H9 (cell line): ENCODE data around the gene UBL4A. TPM values are rescaled to one million over a fixed set of nuclear protein-coding genes. Genes with fewer than 3 reads are reported as not detected.
A peak's percentile ranks its signal among the peaks of the same experiment; 100 is the strongest.

Experiments used
- DNase-seq: peaks from one replicate; pipeline ENCODE4 v3.0.0-alpha.2; 2017
- H2AFZ ChIP-seq: one replicate; pipeline ENCODE4 v1.6.1; 2013; ENCODE audit warnings: mild to moderate bottlenecking, low read length, control low read depth, moderate library complexity
- H2AK5ac ChIP-seq: 2 replicates; pipeline ENCODE4 v1.6.1; 2013; ENCODE audit warnings: low read length, control low read depth, mixed read lengths; ENCODE audit not compliant: insufficient read length
- H2BK120ac ChIP-seq: one replicate; pipeline ENCODE4 v1.6.1; 2013; ENCODE audit warnings: low read depth, mild to moderate bottlenecking, low read length, control low read depth, inconsistent platforms; ENCODE audit not compliant: poor library complexity, severe bottlenecking
- H2BK12ac ChIP-seq: 2 replicates; pipeline ENCODE4 v1.6.1; 2013; ENCODE audit warnings: low read length, control low read depth, mixed read lengths, low read depth; ENCODE audit not compliant: insufficient read length
- H2BK15ac ChIP-seq: 2 replicates; pipeline ENCODE4 v1.6.1; 2013; ENCODE audit warnings: low read depth, low read length, control low read depth
- H2BK20ac ChIP-seq: one replicate; pipeline ENCODE4 v1.6.1; 2013; ENCODE audit warnings: low read depth, mild to moderate bottlenecking, low read length, control low read depth, inconsistent platforms; ENCODE audit not compliant: poor library complexity, severe bottlenecking
- H2BK5ac ChIP-seq: 2 replicates; pipeline ENCODE4 v1.6.1; 2013; ENCODE audit warnings: low read length, control low read depth, mixed read lengths; ENCODE audit not compliant: insufficient read length
- H3K14ac ChIP-seq: 2 replicates; pipeline ENCODE4 v1.6.1; 2013; ENCODE audit warnings: low read length, control low read depth; ENCODE audit not compliant: insufficient read depth
- H3K18ac ChIP-seq: 2 replicates; pipeline ENCODE4 v1.6.1; 2013; ENCODE audit warnings: low read depth, mild to moderate bottlenecking, mixed read lengths, low read length, control low read depth; ENCODE audit not compliant: insufficient read length
- H3K23ac ChIP-seq: 2 replicates; pipeline ENCODE4 v1.6.1; 2013; ENCODE audit warnings: low read length, control low read depth, mixed read lengths, low read depth; ENCODE audit not compliant: insufficient read length
- H3K23me2 ChIP-seq: 2 replicates; pipeline ENCODE4 v1.6.1; 2013; ENCODE audit warnings: low read depth, mild to moderate bottlenecking, mixed read lengths, low read length, control low read depth; ENCODE audit not compliant: insufficient read length, poor library complexity, severe bottlenecking
- H3K27ac ChIP-seq: 2 replicates; pipeline ENCODE4 v1.5.1; 2013; ENCODE audit warnings: low read length, control low read depth, mixed read lengths, low read depth; ENCODE audit not compliant: insufficient read length
- H3K27me3 ChIP-seq: 2 replicates; pipeline ENCODE4 v1.6.1; 2013; ENCODE audit warnings: low read length, control low read depth, inconsistent platforms; ENCODE audit not compliant: insufficient read depth
- H3K4ac ChIP-seq: 2 replicates; pipeline ENCODE4 v1.6.1; 2013; ENCODE audit warnings: low read depth, mild to moderate bottlenecking, control low read depth, inconsistent platforms, low read length, moderate library complexity
- H3K4me1 ChIP-seq: 2 replicates; pipeline ENCODE4 v1.6.1; 2013; ENCODE audit warnings: low read length, control low read depth, inconsistent platforms; ENCODE audit not compliant: insufficient read depth
- H3K4me2 ChIP-seq: 2 replicates; pipeline ENCODE4 v1.6.1; 2013; ENCODE audit warnings: low read length, control low read depth, mixed read lengths; ENCODE audit not compliant: insufficient read length, insufficient read depth
- H3K56ac ChIP-seq: 2 replicates; pipeline ENCODE4 v1.6.1; 2013; ENCODE audit warnings: low read depth, mild to moderate bottlenecking, mixed read lengths, low read length, control low read depth; ENCODE audit not compliant: insufficient read length
- H3K79me1 ChIP-seq: 2 replicates; pipeline ENCODE4 v1.6.1; 2013; ENCODE audit warnings: low read depth, mild to moderate bottlenecking, moderate library complexity, low read length, control low read depth, inconsistent platforms; ENCODE audit not compliant: insufficient read depth, poor library complexity, severe bottlenecking
- H3K79me2 ChIP-seq: 2 replicates; pipeline ENCODE4 v1.6.1; 2013; ENCODE audit warnings: low read length, control low read depth, inconsistent platforms; ENCODE audit not compliant: insufficient read depth
- H3K9ac ChIP-seq: 2 replicates; pipeline ENCODE4 v1.6.1; 2013; ENCODE audit warnings: low read length, control low read depth, mixed read lengths; ENCODE audit not compliant: insufficient read length; ENCODE audit errors: extremely low read depth
- H3K9me3 ChIP-seq: one replicate; pipeline ENCODE4 v1.6.1; 2013; ENCODE audit warnings: low read depth, low read length, inconsistent platforms; ENCODE audit not compliant: control insufficient read depth
- H3T11ph ChIP-seq: one replicate; pipeline ENCODE4 v1.6.1; 2013; ENCODE audit warnings: mild to moderate bottlenecking, low read length, control low read depth, inconsistent platforms
- H4K20me1 ChIP-seq: one replicate; pipeline ENCODE4 v1.6.1; 2013; ENCODE audit not compliant: control insufficient read depth, insufficient read length, insufficient read depth
- H4K5ac ChIP-seq: 2 replicates; pipeline ENCODE4 v1.6.1; 2013; ENCODE audit warnings: low read depth, mild to moderate bottlenecking, mixed read lengths, low read length, control low read depth; ENCODE audit not compliant: insufficient read length
- H4K8ac ChIP-seq: replicated peaks from 2 replicates; pipeline ENCODE4 v1.6.1; 2013; ENCODE audit warnings: low read length, control low read depth, mixed read lengths, low read depth; ENCODE audit not compliant: insufficient read length
- H4K91ac ChIP-seq: 2 replicates; pipeline ENCODE4 v1.6.1; 2013; ENCODE audit warnings: low read depth, mild to moderate bottlenecking, moderate library complexity, mixed read lengths, low read length, control low read depth; ENCODE audit not compliant: insufficient read length
- H3K27ac Mint-ChIP-seq, 3 experiments: 2 replicates in 2 of 3; 3 replicates in 1 of 3; pipeline ENCODE4 v1.8.0; 2020 to 2021; ENCODE audit warnings: mixed read lengths in 3 of 3, mild to moderate bottlenecking in 1 of 3, moderate library complexity in 1 of 3
- H3K27me3 Mint-ChIP-seq: 2 replicates; pipeline ENCODE4 v1.8.0; 2021; ENCODE audit warnings: low read depth, mild to moderate bottlenecking, moderate library complexity, mixed read lengths
- H3K36me3 Mint-ChIP-seq, 3 experiments: 2 replicates in 2 of 3; 3 replicates in 1 of 3; pipeline ENCODE4 v1.8.0; 2020 to 2021; ENCODE audit warnings: low read depth in 3 of 3, mixed read lengths in 3 of 3; ENCODE audit not compliant: insufficient read depth in 1 of 3
- H3K4me1 Mint-ChIP-seq, 2 experiments: 2 replicates each; pipeline ENCODE4 v1.8.0; 2020; ENCODE audit warnings: mixed read lengths in 2 of 2
- H3K4me3 Mint-ChIP-seq, 2 experiments: 2 replicates in 1 of 2; 3 replicates in 1 of 2; pipeline ENCODE4 v1.8.0; 2020 to 2021; ENCODE audit warnings: mild to moderate bottlenecking in 2 of 2, mixed read lengths in 2 of 2, moderate library complexity in 1 of 2
- H3K9me3 Mint-ChIP-seq, 2 experiments: 2 replicates in 1 of 2; 3 replicates in 1 of 2; pipeline ENCODE4 v1.8.0; 2020; ENCODE audit warnings: mild to moderate bottlenecking in 2 of 2, mixed read lengths in 2 of 2, moderate library complexity in 1 of 2
- CTCF ChIP-seq: fragments of 200-600 bp; sonication (generic); conservative IDR thresholded peaks from 3 replicates; pipeline ENCODE4 v1.8.0; 2021; ENCODE audit warnings: antibody characterized with exemption, mild to moderate bottlenecking
- WGBS: extraction: QIAGEN DNeasy Blood & Tissue Kit; methylation state at CpG from one replicate; pipeline ENCODE4 v1.1.7; 2013; ENCODE audit warnings: missing lambda C conversion rate, low lambda C conversion rate, mixed read lengths; ENCODE audit not compliant: insufficient read length; ENCODE audit errors: extremely low coverage; 5-methylcytosine and 5-hydroxymethylcytosine counted together
- total RNA-seq: library from RNA; stranded (reverse); gene quantifications from 2 replicates; pipeline ENCODE4 v1.2.1, GENCODE V29; 2021

The UBL4A gene
- total RNA-seq, 1 experiment from 2014 or later, result 30.9 TPM

- Histone ChIP-seq H2BK15ac (no peak overlapping the region), H3K4me1 (no peaks in the 10 kb centered on the region; the same call in 1 of the 2 replicates), H3K23ac (no peak overlapping the region), H3K79me1 (no peaks in the 10 kb centered on the region), H2BK120ac (no peak overlapping the region), H3K27me3 (no peaks in the 10 kb centered on the region), H2AK5ac (no peak overlapping the region), H3K14ac (no peak overlapping the region), H4K20me1 (no peaks in the 10 kb centered on the region), H3K9me3 (peaks cover 37% of the 10 kb centered on the region), H3K56ac (no peak overlapping the region), H3T11ph (no peak overlapping the region), H2BK12ac (no peak overlapping the region), H3K27ac (no peak overlapping the region), H3K23me2 (peaks cover 4% of the 10 kb centered on the region), H2BK5ac (no peak overlapping the region), H4K8ac (no peak overlapping the region), H2BK20ac (no peak overlapping the region), H2AFZ (no peak overlapping the region), H3K4ac (no peak overlapping the region), H3K9ac (no peak overlapping the region), H4K91ac (no peak overlapping the region), H3K79me2 (no peaks in the 10 kb centered on the region), H3K18ac (no peak overlapping the region), H3K4me2 (no peak overlapping the region), H4K5ac (no peak overlapping the region)
- peak; percentile 16 for DNase-seq
- peaks cover 10% of the 10 kb centered on the region for H3K27me3 Mint-ChIP-seq
- TF ChIP-seq CTCF, result no peak
- H3K27ac Mint-ChIP-seq, result peak overlapping the region in 1 of 3 experiments; percentile 33; a peak in 1 of 7 replicates
- H3K4me3 Mint-ChIP-seq, result no peak overlapping the region
- peaks cover 67 to 79% of the 10 kb centered on the region in 2 experiments for H3K9me3 Mint-ChIP-seq
- H3K4me1 Mint-ChIP-seq, result peaks cover 6 to 13% of the 10 kb centered on the region in 2 experiments
- no CpG with 5 or more reads among the region's 7 CpGs for whole genome bisulfite sequencing
- peaks cover 4 to 22% (median 18%) of the 10 kb centered on the region in 3 experiments for H3K36me3 Mint-ChIP-seq
Observed at GRCh38 chrX:154483325-154483724, 3.1 kb downstream of the UBL4A start.
